Inflammatory macrophage treated with lipopolysaccharide for 1 hour (primary cell): ENCODE data around the gene CARD14.
A peak's percentile ranks its signal among the peaks of the same experiment; 100 is the strongest.
"Not testable (repeated sequence)": the region's sequence is repeated elsewhere in the genome, so short reads cannot be mapped to it uniquely, and the experiment has no call there.

Experiments
- DNase-seq, 2 donors: peaks; one replicate each; pipeline ENCODE4 v3.0.0-alpha.2; 2020 to 2022

The CARD14 gene

DNA sequence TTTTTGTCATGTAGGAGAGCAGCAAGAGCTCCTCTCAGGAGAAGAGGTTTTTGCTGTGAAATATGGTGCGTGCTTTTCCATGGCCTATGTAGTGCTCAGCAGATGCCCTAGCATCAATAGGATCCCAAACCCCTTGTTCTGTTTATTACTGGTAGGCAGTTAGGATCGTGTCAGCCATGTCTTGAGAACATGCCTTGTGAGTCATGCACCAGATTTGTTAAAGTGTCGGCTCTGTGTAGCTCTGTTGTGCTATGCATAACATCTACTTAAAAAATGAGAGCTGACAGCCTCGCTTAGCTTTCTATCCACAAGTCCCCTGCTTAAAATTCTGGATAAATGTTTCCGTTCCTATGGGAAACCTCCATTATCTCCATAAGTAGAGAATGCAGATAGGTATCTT lies 18.5 kb upstream of the CARD14 start:
- DNase-seq: no peak

DNA sequence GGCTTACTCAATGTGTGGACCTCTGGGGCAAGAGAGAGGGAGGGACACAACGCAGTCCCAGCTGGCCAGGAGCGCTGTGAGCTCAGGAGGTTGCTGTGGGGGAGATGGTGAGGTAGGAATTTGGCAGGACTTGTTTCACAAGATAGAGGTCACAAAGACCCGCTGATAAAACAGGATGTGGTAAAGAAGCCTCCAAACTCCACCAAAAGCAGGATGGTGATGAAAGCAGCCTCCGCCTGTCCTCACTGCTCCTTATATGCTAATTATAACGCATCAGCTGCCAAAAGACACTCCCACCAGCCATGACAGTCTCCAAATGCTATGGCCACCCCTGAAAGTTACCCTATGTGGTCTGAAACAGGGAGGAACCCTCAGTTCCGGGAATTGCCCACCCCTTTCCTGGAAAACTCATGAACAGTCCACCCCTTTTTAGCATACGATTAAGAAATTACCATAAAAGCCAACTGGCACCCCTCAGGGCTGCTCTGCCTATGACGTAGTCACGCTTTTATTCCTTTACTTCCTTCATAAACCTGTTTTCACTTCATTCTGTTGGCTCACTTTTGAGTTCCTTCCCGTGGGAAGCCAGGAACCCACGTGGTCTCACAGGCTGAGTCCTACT lies 17.6 kb upstream of the CARD14 start:
- peak; percentile 9 to 19 for DNase-seq

DNA sequence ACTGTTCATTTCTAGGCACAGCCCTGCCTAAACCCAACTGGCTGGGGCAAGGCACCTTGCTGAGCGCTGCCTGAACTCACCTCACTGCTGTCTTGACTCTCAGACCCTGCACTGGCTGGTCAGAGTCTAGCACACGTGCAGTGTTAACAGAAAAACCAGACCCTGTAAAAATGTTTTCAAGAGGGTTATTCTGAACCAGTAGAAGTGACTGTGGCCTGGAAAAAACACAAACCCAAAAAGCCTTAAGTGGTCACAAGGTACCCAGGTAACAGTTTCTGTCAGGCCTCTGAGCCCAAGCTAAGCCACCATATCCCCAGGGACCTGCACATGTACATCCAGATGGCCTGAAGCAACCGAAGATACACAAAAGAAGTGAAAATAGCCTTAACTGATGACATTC lies 16.8 kb upstream of the CARD14 start:
- DNase-seq: no peak

DNA sequence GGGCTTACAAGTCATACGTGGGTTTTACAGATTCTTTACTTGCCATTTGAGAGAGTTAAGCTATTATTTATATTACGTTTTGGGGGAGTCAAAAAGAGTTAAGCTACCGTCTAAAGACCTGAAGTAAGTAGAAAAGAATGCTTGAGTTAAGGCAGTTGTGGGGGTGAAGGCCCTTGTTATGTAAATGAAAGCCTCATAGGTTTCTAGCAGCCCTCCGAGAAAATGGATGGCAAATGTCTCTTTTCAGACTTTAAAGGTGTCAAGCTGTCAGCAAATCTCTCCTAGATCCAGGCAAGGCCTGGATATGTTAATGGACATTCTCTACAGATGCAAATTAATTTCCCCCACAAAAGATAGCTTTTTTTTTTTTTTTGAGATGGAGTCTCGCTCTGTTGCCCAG lies 15.7 kb upstream of the CARD14 start:
- no peak for DNase-seq

DNA sequence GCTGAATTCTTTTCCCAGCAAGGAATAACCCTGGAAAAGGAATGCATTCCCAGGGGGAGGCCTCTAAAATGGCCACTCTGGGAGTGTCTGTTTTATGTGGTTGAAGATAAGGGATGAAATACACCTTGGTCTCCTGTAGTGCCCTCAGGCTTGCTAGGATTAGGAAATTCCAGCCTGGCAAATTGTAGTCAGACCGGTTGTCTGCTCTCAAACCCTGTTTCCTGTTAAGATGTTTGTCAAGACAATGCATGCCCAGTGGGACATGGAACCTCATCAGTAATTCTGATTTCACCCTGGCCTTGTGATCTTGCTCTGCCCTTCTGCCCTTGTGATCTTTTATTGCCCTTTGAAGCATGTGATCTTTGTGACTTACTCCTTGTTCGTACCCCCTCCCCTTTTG lies 14.2 kb upstream of the CARD14 start:
- DNase-seq: not testable (repeated sequence)

DNA sequence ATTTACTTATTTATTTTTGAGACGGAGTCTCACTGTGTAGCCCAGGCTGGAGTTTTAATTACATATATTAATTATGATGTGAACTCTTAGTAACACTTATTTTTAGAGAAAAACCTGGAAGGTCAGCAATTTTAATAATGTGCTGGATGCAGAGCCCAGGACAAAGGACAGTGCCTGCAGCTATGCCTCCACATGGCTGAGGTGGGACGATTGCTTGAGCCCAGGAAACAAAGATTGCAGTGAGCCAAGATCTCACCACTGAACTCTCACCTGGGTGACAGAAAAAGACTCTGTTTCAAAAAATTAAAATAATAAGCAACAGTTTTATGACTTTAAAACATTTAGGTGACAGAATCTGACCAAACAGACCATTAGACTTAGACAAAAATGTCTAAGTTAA lies 11.0 kb upstream of the CARD14 start:
- no peak for DNase-seq

DNA sequence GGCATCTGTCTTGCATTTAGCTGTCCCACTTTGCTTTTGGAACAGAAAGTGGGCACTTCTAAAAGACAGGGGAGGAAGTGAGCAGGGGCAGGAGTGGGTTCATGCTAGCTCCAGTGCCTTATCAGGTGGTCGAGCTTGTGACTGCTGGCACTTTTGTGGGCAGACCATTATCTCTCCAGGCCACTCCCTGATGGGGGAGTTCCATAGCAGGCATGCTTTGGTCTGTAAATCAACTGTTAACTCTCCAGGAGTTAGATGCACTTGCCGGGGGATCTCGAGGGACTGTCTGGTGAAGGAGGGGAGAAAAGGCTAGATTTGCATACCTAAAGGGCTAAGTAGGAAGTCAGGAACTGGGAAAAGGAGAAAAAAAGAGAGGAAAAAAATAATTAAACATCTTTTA lies 9.3 kb upstream of the CARD14 start:
- DNase-seq: peak in 1 of 2 donors; percentile 1

DNA sequence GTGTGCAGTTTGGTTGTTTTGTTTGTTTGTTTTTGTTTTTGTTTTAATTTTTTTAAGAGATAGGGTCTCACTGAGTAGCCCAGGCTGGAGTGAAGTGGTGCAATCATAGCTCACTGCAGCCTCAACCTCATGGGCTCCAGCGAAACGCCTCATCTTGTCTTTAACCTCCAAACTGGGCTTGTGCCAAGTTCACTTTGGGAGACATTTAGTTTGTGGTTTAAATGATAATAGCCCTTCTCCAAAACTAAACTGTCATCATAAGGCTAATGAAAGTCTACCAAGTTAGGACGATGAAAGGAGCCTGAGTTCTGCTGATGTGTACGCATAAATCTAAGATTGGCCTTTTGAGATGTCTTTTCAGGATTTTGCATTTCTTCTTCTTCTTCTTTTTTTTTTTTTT lies 6.5 kb upstream of the CARD14 start:
- DNase-seq: no peak

DNA sequence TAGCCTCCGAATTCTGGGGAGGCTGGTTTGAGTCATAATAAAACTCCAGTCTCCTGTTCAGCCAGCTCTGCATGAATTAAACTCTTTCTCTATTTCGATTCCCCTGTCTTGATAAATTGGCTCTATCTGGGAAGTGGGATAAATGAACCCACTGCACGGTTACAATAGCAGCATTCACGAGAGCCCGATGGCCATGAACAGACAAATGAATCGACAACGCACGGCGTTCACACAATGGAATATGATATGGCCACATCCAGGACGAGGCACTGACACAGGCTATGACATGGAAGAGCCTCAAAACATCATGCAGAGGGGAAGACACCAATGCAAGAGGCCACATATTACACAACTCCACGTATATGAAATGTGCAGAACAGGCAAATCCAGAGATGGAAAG lies 5.6 kb upstream of the CARD14 start:
- no peak for DNase-seq

DNA sequence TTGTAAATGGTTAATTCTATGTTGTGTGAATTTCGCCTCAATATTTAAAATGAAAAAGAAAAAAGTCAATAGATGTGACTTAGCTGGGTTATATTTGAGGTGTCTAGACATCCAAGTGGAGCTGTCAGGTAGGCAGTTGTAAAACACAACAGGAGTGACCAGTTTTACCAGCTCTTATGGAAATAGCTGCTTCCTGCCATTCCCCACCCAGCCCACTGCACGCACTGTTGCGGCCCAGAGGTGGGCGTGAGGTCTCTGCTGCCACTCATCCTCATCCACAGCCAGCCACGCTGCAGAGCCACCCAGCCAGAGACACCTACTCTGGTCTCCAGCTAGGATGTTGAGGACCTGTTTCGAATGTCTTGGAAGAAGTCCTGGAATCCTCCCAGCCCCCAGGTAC lies 3.4 kb upstream of the CARD14 start:
- no peak for DNase-seq

DNA sequence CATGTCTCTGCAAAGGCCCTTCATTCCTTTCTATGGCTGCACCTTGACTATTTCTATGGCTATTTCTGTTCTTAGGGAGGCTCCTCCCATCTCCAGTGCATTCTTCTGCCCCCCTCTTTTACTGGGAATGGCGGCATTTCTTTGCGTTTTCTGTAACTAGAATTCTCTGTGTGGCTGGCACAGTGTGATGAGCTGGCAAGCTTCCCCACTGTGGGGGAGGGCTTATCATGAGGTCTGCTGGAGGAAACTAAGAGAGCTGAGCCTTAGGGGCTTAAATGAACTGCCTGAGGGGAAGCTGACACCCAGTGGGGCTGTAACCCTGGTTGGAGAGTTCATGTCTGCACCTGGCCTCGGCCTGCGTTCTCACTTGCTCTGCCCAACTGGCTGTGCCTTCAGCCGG lies 1.5 kb upstream of the CARD14 start:
- no peak for DNase-seq

DNA sequence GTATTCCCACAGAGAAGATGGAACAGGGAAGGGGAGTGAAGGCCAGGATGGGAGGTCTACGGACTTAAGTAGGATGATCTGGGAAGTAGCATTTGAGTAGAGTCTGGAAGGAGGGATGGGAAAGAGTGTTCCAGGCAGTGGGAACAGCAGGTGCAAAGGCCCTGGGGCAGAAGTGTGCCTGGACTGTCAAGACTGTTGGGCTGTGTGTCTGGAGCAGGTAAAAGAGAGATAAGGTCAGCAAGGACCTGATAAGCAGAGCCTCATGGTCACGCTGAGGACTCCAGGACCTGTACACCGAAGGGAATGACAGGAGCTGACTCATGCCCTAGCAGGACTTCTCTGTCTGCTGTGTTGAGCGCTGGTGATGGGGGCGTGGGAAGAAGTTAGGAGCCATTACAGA lies 723 bp upstream of the CARD14 start:
- DNase-seq: no peak

DNA sequence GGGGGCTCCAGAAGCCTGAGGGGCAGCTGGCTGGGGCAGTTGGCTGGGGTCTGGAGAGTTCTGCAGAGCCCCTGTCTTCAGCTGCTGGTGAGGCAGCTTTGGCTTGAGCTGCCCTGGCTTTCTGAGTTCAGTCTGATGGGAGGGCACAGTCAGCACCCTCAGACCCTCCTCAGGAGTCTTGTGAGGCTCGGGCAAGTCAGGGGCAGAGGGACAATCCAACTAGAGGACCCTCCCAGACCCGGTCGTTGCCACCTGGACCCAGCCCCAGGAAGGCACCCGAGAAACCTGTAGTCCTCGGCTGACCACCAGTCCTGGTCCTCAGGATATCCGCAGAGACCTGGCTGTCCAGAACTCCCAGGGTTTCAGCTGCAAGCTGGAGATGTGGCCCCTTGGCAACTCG lies 1.9 kb downstream of the CARD14 start:
- no peak for DNase-seq

DNA sequence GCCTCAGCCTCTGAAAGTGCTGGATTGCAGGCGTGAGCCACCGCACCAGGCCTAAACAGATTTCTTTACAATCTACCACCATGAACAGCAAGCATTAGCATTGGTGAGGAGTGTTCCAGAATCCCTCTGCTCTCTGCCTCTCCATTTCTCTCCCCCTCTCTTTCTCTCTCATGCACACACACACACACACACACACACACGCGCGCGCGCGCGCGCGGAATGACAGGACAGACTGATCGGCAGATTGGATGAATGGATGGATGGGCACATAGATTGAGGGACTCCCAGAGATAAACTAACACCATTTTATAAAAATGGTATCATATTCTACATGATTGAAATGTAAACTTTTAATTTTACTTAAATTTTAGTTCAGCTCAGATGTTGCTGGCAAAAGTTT lies 3.3 kb downstream of the CARD14 start:
- no peak for DNase-seq

DNA sequence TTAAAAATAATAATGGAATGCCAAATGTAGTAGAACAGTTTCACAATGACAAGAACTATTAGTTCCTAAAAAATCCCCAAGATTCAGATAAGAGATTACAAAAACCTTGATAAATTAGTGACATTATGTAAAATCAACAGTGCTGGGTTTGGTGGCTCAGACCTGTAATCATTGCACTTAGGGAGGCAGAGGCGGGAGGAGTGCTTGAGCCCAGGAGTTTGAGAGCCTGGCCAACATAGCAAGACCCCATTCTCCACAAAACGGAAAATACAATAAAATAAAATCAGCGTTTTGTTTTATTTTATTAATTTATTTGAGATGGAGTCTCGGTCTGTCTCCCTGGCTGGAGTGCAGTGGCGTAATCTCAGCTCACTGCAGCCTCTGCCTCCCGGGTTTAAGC lies 4.1 kb downstream of the CARD14 start:
- DNase-seq: no peak

DNA sequence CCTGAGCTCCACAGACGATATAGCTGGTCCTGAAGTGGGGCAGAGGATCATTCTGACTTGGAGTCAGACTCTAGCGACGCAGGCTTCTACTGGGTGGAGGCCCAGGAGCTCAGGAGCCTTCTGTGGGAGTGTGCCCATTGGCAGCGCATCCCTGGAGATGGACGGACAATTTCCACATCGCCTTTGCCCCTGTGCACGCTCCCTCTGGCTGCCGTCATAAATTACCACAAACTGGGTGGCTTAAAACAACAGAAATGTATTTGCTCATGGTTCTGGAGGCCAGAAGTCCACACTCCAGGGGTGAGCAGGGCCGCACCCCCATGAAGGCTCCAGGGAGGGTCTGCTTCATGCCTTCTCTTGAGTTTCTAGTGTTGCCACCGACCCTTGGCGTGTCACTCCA lies 6.9 kb downstream of the CARD14 start:
- DNase-seq: no peak

DNA sequence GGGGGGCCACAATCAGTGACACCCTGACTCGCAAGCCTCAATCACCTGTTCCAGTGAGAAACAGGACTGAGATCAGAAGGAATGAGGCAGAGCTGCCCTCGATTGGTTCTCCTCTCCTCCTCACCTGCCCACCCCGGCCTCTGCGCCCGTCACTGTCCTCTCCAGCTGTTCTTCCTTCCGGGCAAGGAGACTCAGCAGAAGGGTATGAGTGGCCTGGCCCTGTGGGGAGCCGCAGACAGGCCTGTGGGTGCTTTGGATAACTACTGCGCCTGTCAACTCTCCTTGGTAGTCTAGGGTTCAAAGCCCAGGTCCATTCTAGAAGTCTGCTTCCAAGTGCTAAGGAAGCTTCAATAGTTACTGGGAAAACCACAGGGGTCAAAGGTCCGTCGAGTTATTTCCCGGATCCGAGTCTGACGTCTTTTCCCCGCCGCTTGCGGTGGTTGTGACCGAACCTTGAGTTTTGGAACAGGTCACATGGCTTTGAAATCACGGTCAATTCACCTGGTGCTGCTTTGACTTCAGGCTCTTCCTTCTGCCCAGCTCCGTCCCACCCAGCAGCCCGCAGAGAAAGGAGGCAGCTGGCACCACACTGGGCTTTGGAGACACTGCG lies 8.3 kb downstream of the CARD14 start:
- no peak for DNase-seq

DNA sequence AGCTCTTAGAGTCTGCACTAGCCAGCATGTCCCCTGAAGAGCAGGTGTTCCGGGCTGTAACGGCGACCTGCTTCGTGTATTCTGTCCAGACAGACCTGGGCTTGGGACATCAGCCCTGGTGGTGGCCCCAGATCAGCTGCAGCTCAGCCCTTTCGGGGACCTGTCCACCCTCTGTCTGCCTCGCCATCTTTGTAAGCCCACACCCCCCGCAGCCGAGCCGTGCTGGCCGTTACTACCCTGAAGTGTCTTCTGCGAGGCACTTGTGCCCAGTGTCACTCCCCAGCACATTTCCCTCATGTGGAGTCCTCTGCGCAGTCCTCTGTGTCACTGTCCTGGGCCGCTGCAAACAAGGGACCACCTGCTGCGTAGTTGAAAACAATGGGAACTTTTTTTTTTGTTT lies 10.4 kb downstream of the CARD14 start:
- DNase-seq: no peak

DNA sequence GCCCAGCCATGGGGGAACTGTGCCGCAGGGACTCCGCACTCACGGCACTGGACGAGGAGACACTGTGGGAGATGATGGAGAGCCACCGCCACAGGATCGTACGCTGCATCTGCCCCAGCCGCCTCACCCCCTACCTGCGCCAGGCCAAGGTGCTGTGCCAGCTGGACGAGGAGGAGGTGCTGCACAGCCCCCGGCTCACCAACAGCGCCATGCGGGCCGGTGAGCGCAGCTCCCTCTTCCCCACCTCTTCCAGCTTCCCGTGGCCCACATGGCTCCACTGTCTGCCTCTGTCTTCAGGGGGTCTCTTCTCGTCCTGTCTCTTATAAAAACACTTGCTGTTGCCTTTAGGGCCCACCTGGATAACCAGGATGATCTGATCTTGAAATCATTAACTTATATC lies 11.6 kb downstream of the CARD14 start:
- no peak for DNase-seq

DNA sequence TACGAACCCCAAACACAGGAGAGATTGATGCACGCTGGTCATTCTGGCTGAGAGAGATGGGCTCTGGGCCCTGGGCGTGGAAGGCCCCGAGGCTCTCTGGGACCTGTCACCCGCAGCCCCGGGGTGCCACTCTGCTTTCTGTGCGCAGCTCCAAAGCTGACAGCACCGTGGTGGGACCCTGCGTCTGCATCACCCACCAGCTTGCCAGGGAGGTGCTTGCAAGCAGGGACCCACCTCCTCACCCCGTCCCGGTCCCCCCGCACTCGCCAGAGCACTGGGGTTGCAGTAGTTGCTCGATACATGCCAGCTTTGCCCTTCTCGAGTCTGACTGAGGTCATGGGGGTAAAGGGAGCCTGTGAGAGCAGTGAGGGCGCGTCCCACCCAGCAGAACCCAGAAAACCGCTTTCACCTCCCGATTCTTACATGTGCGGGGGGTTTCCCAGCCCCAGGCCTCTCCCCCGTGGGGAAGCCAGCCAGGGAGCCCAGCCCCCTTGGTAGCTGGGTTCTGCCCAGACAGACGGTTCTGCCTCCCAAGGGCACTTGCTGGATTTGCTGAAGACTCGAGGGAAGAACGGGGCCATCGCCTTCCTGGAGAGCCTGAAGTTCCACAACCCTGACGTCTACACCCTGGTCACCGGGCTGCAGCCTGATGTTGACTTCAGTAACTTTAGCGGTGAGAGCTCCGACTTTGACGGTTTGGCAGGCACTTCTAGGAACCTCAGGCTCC lies 12.5 kb downstream of the CARD14 start:
- DNase-seq: no peak

DNA sequence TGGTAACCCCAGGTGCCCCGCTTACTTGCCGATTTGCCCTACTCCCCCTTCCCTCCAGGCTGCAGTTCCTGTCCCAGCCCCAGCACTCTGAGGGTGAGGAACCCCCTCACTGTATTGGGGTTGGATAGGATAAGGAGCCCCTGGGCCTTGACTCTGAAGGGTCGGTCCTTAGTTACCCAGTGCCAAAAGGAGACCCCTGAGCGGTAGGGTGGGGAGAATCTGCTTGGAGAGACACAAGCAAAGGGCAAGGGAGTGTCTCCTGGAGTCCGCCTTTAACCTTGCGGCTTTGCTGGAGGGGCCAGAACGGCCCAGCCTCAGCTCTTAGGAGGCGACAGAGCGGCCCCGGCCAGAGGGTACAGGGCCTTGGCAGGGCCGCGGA lies 13.0 kb downstream of the CARD14 start:
- no peak for DNase-seq

DNA sequence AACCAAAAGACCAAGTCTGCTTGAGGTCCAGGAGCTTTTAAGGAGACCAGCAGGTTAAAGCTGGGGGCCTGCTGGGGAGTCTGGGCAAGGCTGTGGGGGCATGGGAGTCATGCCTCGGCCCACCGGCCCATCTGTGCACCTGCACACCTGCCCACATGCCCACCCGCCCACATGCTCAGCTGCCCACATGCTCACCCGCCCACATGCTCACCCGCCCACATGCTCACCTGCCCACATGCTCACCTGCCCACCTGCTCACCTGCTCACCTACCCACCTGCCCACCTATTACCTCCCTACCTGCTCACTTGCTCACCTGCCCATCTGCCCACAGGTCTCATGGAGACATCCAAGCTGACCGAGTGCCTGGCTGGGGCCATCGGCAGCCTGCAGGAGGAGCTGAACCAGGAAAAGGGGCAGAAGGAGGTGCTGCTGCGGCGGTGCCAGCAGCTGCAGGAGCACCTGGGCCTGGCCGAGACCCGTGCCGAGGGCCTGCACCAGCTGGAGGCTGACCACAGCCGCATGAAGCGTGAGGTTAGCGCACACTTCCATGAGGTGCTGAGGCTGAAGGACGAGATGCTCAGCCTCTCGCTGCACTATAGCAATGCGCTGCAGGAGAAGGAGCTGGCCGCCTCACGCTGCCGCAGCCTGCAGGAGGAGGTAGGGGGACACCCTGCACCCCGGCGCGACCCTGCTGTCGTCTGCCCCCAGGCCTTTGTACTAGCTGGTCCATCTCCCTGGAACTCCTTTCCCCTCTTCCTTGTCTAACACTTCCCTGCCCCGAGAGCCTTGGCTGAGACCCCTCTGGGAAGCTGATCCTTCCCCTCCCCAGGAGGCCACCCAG lies 14.0 kb downstream of the CARD14 start:
- DNase-seq: no peak

DNA sequence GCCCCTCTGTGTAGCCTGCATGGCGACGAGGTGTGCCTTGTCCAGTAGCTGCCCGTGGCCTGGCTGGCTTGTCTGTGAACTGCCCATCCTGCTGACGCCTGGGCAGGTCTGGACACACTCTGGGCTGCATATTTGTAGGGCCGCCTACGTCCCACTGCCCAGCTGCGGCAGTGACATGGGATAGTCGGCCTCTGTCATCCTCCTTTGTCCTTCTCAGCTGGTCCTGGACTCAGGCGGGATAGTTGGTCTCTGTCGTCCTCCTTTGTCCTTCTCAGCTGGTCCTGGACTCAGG lies 14.5 kb downstream of the CARD14 start:
- no peak for DNase-seq

DNA sequence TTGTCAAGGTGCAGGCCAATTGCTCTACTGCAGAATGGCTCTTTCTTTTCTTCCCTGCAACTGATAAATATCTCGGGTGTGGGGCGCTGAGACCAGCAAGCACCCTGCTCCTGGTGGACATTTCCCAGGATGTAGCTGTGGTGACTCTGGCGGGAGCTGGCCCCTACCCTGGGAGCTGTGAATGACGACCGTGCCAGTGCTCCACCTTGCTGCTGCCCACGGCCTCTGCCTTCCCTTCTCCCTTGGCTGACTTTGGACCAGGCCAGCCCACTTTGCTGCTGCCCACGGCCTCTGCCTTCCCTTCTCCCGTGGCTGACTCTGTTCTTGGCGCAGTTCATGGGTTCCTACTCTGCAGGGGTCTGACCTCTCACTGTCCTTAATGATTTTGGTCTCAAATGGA lies 16.1 kb downstream of the CARD14 start:
- DNase-seq: no peak
